T-helper 1 cell treated with Interleukin-12 subunit alpha and Interleukin-12 subunit beta and Interleukin-4 antibody, amounts not matched to agents 30 ng/mL and 1 ng/mL, for 36 hours (primary cell): ENCODE results near the gene MPP1. TPM values are rescaled to one million over a fixed set of nuclear protein-coding genes. Genes with fewer than 3 reads are reported as not detected.
"Not testable (repeated sequence)": the region's sequence is repeated elsewhere in the genome, so short reads cannot be mapped to it uniquely, and the experiment has no call there.

Experiments
- intact Hi-C: fragments of 100-400 bp; cut with micrococcal nuclease; formaldehyde crosslinking; loops from one replicate; pipeline ENCODE4 v1.15.1; 2024
- total RNA-seq: library from RNA; stranded (reverse); gene quantifications from 2 replicates; pipeline ENCODE4 v1.2.3, GENCODE V29; 2022

MPP1 gene
- 46.1 and 47.4 TPM in 2 replicates for total RNA-seq

DNA sequence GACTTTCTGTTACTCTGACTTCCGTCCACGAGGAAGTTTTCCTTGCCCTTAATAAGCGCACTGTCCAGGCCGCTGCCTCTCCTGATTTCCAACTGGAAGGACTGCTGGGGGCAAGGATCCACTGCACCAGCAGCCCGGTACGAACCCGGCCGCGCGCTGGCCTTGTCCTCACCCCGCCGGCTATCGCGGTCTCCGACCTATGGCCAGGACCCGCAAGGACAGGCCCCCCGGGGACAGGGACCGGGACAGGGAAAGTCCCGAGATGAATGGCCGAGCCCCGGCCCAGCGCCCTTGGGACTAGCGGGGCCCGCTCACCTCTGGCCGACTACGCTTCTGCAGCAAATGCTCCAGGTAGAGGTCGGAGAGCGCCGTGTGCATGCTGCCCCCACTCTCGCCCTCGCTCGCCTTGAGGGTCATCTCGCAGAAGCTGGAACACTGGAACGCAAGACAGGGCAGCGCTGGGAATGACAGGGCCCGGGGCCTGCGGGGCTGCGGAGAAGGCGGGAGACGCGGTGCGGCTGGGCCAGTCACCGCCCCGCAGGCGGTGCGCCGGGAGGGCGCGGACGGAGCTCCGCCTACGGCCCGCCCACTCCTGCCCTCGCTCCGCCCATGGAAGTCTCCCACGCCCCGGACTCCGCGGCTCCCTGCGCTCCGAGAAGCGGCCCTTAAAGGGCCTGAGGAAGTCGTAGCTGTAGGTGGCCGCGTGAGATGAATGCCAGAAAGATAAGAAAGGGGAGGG, at the start of gene MPP1:
MPP1 (minus strand) TSS at position 529 of the 739 bp plus-strand sequence; CDS start at position 417, 112 bp downstream.
- intact Hi-C loops = loop anchor here (1.0 to 2.0 kb wide), 5 partner anchors 22 to 459 kb away; partner anchors contain the start of genes BRCC3, CMC4, DKC1 and MTCP1

DNA sequence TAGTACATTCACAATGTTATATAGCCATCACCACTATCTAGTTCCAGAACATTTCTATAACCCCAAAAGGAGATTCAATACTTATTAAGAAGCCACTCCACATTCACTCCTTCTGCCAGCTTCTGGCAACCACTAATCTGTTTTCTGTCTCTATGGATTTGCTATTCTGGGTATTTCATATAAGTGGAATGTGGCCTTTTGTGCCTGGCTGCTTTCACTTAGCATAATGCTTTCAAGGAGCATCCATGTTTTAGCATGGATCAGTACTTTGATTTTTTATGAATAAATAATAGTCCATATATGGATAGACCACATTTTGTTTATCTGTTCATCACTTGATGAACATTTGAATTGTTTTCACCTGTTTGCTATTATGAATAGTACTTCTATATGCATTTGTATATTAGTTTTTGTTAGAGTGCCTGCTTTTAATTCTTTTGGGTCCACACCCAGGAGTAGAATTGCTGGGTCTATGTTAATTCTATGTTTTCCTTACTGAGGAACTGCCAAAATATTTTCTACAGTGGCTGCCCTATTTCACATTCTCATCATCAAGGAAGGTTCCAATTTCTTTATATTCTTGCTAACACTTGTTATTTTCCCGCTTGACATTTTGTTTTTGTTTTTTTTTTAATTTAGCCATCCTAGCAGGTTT, 45.8 kb upstream of the MPP1 start:
- intact Hi-C loops = no loop called here

DNA sequence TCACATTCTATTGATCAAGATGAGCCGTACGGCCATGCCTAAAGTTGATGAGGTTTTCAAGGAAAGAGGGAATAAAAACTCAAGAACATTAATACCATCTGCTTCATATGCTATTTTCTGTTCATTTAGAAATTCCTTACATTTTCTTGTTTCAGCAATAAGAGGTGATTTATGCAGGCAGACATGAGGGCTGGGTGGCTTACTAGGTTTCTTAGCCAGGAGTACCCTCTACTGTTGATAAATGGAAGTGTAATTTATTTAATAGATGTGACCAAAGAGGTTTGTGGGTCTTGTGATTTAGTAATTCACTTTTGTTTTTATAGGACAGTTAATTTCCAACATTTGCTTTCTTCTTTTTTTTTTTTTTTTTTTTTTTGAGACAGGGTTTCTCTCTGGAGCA, 35.6 kb upstream of the MPP1 start:
- intact Hi-C loops = loop anchor here (1.0 to 2.0 kb wide), 4 partner anchors 36 to 126 kb away; partner anchors contain the start of genes DKC1 and MPP1

DNA sequence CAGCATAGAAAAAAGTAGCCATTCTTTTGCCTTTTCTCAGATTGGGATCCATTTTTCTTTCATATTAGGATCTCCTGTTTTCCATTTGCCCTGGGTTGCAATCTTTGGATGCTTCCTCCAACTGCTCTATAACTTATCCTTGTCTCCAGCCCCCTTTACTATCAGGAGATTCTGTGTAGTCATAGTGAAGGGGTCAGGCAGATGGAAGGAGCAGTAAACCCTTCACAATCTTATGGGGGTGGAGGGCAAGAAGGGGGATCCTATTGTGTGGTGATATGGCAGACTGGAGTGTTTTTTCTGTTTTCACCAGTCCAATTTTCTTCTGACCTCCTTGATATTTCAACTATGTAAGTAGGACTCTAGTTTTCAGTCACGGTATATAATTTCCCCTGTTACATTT, 30.9 kb upstream of the MPP1 start:
- intact Hi-C loops = no loop called here

DNA sequence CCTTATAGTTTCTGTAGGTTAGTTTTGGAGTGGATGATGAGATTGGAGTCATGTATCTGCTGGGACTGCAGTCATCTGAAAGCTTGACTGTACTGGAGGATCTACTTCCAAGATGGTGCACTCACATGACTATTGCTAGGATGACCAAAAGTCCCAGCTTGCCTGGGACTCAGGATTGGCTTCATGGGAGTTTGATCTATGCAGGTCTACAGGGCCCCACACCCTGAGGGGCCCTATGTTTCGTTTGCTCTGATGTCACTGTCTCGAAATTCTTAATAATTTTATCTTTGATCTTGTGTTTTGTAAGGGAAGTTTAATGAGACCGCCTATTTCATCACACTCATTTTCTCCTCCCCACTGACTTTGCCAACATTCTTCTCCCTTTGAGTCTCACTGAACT, 29.3 kb upstream of the MPP1 start, which contains the start of gene SMIM9:
SMIM9 (minus strand) TSS at position 101 of the 400 bp plus-strand sequence. CDS start 3,806 bp downstream, outside the sequence.
- intact Hi-C loops = no loop called here

DNA sequence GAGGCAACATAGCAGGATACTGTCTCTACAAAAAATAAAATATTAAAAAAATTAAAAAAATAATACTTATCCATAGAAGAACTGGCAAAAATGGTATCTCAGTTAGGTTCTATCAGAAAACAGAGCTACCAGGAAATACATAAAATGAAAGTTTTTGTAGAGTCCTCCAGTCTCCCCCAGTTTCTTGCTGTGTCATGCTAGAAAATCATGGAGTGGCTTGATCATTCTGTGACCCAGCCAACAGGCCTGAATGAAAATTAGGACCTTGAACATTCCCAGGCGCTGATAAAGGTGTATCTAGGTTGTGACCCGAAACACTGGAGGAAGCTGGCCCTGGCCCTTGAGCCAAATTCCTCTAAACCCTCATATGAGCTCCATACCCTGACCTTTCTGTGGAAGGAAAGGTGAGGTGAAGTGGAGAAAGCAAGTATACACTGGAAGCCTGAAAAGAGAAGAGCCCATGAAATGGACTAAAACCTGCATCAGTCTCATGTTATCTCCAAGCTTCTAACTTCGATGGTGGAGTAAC, 28.5 kb upstream of the MPP1 start:
- intact Hi-C loops = no loop called here

DNA sequence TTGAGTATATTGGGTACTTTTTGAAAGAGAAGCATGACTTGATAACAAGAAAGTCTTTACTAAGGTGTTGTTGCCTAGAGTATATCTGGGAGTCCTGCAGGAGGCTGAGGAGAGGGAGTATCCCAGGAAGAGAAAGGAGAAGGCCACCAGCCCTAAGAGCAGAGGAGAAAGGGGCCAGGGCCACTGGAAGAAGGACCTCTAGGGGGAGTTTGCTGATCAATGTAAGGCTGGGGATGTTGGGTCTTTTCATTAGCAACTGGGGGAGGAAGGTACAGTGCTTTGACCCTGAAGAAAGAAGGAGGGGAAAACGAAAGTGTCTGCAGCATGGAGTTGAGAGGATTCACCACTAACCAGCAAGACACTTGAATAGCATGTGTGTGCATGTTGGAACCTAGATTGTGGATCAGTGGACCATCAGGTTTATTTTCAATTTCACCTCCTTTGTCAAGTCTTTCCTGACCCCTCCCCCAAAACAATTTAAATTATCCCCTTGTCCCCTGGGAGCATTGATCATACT, 24.7 kb upstream of the MPP1 start:
- intact Hi-C loops = loop anchor here (5.0 kb wide), 1 partner anchor 113 kb away; no protein-coding TSS in a partner anchor

DNA sequence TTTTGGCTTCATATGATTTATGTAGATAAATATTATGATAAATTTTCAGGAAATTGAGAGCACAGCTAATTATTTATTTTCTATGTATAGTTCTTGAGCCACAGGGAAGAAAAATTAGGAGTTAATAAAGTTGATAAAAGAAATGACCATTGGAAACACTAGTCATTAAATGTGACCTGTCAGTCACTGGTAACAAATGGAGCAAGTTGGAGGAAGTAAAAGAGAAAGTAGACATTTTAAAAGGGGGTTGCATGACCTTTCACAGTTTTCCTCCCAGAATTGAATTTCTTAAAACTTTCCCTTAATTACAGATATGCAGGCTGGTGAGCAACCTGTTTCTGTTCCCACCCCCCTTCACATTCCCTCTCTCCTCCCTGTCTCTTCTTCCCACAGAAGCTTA, 23.8 kb upstream of the MPP1 start:
- intact Hi-C loops = loop anchor here (5.0 kb wide), 1 partner anchor 112 kb away; no protein-coding TSS in a partner anchor

DNA sequence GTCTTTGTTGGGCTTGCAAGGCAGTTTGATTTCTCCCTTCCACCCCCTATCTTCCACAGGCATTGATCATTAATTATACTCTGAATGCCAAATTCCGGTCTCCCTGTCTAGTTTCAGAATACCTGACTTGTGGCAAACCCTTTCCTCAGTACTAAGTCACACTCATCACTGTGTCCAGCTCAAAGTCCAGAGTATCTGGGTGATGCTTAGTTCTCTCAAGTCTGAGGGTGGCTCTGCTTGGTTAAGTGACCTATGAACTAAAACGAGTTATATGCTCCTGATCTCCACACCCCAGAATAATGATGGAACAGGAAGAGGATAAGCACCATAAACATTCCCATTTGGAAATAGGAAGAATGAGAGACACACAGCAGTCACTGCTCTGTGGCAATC, 22.7 kb upstream of the MPP1 start:
- intact Hi-C loops = loop anchor here (5.0 kb wide), 1 partner anchor 111 kb away; no protein-coding TSS in a partner anchor

DNA sequence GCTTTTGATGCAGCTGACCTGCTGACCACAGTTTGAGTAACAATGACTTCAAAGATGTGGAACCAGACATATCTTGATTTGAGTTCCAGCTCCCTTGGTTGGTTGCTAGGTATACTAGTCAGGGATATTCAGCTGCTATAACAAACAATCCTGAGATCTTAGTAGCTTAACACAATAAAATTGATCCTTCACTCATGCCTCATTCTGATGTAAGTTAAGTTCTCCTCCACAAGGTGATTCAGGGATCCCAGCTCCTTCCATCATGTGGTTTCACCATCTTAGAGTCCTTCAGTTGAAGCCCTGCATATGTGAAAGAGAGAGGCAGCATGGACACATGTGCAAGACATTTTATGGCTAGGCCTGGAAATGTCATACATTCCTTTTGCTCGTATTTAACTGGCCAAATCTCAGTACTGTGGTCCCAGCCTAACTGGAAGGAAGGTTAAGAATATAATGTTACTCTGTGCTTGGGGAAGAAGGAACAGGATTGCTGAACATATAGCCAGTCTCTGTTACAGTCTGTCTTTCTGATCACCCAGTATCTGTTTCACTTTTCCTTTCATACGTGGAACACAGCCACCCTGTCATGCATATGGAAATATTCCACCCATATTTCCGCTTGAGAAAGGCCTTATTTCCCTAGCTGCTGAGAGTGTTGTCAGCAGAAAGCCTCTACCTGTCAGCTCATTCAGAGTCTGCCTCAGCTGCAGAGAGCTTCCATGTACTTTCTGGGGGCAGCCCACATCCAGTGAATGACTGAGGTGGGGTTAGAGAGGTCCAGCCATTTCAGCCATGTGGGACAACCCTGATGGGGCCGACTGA, 22.1 kb upstream of the MPP1 start:
- intact Hi-C loops = loop anchor here (2.0 to 5.0 kb wide), 2 partner anchors 23 to 110 kb away; partner anchors contain the start of gene MPP1

DNA sequence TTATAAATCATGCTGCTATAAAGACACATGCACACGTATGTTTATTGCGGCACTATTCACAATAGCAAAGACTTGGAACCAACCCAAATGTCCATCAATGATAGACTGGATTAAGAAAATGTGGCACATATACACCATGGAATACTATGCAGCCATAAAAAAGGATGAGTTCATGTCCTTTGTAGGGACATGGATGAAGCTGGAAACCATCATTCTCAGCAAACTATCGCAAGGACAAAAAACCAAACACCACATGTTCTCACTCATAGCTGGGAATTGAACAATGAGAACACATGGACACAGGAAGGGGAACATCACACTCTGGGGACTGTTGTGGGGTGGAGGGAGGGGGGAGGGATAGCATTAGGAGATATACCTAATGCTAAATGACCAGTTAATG, 20.3 kb upstream of the MPP1 start:
- intact Hi-C loops = loop anchor here (5.0 kb wide), 1 partner anchor 108 kb away; no protein-coding TSS in a partner anchor

DNA sequence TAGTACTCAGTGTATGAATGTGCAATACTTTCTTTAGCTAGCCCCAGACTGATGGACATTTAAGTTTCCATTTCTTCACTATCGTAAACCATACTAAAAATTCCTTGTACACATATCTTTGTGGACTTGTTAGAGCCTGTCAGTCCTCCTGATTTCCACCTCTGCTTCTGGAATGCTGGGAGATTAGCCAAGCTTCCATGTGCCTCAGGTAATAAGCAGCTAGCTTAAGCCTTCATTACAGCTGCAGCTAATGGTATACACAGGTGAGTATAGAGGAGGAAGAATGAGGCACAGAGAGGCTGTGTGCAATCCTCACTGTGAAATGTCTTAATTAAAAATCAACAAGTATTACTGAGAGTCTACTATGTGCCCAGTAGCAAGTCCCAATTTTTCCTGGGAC, 19.4 kb upstream of the MPP1 start:
- intact Hi-C loops = loop anchor here (5.0 kb wide), 1 partner anchor 107 kb away; no protein-coding TSS in a partner anchor

DNA sequence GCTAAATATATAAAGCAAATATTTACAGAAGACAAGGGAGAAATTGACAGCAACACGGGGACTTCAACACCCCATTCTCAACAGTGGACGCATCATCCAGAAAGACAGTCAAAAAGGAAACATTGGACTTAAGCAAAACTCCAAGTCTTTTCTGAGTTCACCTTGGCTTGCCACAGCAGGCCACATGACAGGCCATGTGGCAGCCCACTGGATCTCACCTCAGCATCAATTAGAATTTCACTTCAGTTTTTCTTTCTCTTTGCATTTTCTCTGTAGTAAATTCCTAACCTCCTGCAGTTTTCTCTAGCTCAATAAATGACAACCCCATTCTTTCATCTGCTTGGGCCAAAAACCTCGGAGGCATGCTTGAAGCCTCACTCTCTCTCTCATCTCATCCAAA, 16.7 kb upstream of the MPP1 start:
- intact Hi-C loops = no loop called here

DNA sequence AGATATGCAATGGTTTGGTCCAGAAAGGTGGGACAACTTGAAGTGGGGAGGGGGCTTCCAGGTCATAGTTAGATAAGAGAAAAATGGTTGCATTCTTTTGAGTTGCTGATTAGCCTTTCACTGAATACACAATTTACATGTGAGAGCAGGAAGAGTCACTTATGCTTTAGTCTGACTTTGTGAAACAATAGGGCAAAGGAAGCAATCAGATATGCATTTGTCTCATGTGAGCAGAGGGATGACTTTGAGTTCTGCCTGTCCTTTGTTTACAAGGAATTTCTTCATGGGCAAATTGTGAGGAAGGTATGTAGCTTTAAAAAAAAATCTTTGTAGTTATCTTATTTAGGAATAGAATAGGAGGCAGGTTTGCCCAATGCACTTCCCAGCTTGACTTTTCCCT, 16.2 kb upstream of the MPP1 start:
- intact Hi-C loops = no loop called here

DNA sequence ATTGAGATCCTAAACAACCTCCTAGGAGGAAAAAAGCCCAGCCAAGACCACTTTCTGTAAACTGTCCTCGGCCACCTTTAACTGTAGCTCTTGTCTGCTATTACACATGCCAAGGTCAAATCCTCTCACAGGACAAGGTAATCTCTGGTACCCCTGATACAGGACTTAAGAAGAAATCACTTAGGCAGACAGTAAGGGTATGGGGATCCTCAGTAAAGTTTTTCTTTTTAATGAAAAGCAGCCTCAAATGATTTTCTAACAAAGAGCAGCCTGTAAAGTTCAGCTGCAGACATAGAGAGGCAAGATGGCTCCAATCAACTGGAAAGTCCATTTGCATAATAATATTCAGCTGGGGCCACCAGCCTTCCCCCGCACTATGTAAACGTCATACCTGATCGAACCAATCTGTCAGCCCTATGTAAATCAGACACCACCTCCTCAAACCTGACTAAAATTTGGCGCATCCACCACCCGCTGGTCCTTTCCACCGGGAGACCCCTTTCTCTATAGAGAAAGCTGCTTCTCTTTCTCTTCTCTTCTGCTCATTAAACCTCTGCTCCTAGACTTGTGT, 14.6 kb upstream of the MPP1 start:
- intact Hi-C loops = no loop called here

DNA sequence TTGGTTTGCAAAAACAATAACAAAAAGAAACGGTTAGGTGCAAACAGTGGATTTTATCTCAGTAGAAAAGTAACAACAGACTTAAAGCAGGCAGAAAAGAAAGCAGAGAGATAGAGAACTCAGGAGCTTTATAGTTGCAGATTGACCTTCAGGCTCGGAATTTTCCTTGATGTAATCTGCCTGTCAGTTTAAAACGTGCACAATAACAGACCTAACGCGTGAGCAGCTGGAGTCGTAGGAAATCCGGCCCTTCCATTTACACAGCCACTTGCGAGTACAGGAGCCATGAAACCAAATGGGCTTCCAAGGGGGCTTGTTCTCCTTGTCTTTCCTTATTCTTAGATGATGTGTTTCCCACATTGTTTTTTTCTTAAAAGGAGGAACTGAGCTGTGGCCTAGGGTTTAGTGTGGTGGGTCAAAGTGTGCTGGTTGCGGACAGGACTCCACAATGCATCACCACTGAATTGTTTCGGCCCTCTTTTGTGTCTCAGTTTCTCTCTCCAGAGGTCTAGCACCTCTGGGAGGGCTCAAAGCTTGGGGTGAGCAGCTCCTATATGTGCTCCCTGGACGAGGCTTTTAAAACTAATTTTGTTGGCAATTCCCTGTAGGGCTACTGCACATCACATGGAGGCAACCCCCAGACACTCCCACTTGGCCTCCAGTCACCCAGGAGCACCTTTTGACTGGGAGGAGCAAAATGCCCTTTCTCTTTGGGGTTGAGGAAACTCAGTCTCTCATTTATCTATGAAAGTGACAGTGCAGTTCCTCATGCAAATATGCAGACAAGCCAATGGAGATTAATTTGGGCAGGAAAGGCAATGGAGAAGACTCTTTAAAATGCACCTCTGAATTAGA, 13.9 kb upstream of the MPP1 start:
- intact Hi-C loops = no loop called here

DNA sequence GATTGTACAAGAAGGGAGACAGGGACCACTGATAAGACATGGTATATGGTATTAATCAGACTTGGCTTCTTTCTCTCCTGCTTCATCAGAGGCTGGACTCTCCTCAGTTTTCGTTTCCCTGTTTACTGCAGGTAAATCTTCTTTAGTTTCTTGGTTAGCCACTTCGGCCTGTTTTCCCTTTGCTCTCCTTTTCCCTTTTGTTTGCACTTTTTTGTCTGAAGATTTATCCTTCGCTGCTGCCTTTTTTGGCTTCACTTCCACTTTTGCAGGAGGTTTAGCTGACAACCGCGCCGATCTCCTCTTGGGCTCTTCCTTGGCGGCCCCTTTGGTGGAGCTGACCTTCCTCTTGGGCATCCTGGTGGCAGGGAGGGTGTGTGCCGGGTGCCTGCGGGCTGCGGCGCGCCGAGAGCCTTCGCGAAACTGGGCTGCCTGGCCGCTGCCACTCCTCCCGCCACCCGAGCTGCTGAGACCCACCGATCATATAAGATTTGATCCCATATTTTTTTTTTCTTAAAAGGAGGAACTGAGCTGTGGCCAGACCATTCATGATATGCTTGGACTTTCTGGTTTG, 11.8 kb upstream of the MPP1 start:
- intact Hi-C loops = not testable (repeated sequence)

DNA sequence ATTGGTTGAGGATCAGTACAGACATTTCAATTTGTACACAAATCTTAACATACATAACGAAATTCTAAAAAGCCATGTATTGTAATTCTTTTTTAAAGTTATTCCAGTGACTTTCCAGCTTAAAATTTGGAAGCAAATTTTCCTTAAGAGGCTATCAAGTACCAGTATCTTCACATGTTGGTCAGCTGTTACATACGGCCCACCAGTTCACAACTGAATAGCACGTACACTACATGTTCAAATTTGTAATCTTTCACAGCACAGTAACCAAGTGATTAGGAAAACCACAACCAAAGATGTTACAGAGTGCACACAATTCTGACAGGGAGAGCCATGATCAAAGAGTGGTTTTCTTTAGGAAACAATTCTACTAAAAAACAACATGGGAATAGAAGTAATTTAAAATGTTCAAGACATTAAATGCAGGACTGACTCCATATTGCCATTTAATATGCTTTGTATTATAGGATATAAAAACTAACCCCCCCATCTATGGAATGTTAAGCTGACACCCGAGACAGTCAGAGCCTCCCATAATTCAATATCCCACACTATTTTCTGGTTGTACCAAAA, 11.1 kb upstream of the MPP1 start:
- intact Hi-C loops = not testable (repeated sequence)
